D721Med (cell line): Measurements from ENCODE around the gene FAM78A.

Experiments
- DNase-seq: peaks from one replicate; pipeline ENCODE4 v3.0.0; 2011; ENCODE audit warnings: low spot score; ENCODE audit not compliant: insufficient read length
- FAIRE-seq: peaks from 2 replicates; lab custom pipeline; 2011; peaks lifted over from hg19 to GRCh38; lab: Jason Lieb, UNC
- CTCF ChIP-seq: IDR thresholded peaks from 2 replicates; pipeline ENCODE4 v1.5.1; 2012; ENCODE audit warnings: mild to moderate bottlenecking, control low read depth; ENCODE audit not compliant: insufficient read depth; ENCODE audit errors: missing control alignments

FAM78A gene

GRCh38 chr9:131234799-131235479 lies 41.4 kb downstream of the FAM78A start:
- DNase-seq (no peak), FAIRE-seq (no peak)
- no peak for TF ChIP-seq CTCF

GRCh38 chr9:131233995-131234394 lies 42.3 kb downstream of the FAM78A start:
- DNase-seq (no peak), FAIRE-seq (no peak)
- TF ChIP-seq CTCF, result no peak

- TF ChIP-seq CTCF, result no peak
- DNase-seq, result no peak
- no peak for FAIRE-seq
Observed at GRCh38 chr9:131233556-131233955, 42.8 kb downstream of the FAM78A start.

GRCh38 chr9:131228988-131229387 lies 47.3 kb downstream of the FAM78A start:
- FAIRE-seq (no peak), DNase-seq (no peak)
- TF ChIP-seq CTCF, result no peak

GRCh38 chr9:131227959-131228460 lies 48.3 kb downstream of the FAM78A start:
- TF ChIP-seq CTCF, result no peak
- DNase-seq (no peak), FAIRE-seq (no peak)

GRCh38 chr9:131227112-131227958 lies 49.0 kb downstream of the FAM78A start:
- FAIRE-seq, result no peak
- no peak for DNase-seq
- TF ChIP-seq CTCF, result no peak
